Fibroblast of peridontal ligament (primary cell): Measurements from ENCODE around the gene HRH3.

Experiments used
- DNase-seq: peaks from one replicate; pipeline ENCODE4 v3.0.0-alpha.2; 2010; ENCODE audit errors: extremely low read depth

Gene HRH3

DNA sequence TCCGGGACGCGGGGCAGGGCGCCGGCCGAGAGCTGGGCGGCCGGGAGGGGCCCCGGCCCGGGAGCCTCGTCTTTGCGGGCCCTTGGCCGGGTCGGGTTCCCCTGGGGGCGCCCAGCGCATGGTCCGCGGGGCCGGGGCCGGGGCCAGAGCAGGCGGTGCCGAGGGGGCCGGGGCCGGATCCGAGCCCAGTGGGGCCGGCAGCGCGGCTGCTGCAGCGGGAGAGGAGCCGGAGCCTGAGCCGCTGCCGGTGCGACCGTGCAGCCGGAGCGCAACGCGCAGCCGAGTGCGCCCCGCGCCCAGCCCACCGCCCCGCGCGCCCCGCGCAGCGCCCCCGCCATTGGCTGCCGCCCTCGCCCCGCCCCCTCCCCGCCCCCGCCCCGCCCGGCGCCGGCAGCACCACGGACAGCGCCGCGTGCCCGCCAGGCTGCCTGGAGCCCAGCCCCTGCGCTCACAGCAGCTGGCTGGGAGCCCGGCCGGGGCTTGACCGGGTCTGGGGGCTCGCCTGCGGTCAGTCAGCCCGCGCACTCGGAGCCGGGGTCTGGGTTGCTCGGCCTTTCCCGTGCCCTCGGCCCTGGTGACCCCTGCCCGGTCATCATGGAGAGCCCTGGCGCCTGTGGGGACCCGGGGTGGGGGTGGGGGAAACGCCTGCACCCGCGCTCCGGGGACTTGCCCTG, at the start of gene HRH3:
HRH3 (minus strand) TSS at position 287 of the 674 bp plus-strand sequence. CDS start 308 bp downstream, outside the sequence.
- no peak for DNase-seq

DNA sequence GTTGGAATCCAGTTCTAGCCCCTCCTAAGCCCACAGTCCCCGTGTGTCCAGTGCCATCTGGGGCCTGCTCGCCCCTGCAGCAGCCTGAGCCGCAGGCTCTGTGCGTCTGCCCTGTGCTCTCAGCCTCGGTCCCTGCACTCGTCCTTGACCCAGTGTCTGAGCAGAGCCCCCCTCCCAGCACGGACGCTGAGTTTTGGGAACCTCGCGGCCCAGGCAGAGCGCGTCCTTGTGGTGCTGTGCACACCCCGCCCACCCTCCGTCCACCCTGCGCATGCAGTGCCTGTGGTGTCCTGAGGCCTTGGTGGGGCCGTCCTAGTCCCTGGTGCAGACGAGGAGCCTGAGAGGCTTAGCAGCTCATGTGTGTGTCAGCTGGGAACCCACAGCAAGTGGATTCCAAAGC, 49.8 kb upstream of the HRH3 start:
- DNase-seq: no peak

DNA sequence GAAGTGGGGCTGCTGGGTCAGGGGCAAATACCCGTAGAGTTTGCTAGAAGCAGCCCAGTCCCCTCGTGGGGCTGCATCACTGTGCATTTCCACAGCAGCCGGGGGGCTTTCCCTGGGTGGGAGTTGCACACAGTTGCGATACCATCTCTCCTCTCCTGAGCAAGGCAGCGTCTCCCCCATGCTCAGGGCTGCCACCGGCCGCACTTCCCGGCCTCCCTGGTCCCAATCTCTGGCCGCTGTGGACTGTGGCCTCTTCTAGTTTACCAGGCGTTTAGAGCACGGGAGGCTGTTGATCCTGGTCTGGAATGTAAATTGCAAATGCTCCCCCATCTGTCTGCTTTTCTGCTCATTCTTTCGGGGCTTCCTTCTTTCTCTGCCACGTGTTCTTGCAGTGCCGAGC, 49.3 kb upstream of the HRH3 start:
- no peak for DNase-seq

DNA sequence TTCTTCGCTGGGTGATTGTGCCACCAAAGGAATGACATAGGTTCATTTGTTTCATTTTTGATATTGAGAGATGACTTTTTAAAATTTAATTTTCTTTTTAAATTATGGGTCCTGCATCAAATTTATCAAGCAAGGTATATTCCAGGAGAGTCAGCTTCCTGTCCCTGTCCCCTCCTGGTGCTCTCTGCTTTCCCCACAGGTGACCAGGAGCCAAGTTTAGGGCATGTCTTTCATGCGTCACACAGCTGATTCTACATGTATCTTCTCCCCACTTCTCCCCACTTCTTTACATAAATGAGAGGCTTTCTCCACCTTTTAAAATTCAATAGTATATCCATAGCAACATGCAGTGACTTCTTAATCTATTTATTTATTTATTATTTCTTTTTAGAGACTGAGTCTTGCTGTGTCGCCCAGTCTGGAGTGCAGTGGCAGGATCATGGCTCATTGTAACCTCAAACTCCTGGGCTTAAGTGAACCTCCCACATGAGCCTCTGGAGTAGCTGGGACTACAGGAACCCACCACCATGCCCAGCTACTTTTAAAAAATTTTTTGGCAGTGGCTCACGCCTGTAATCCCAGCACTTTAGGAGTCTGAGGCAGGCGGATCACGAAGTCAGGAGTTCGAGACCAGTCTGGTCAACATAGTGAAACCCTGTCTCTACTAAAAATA, 48.3 kb upstream of the HRH3 start:
- DNase-seq: no peak

DNA sequence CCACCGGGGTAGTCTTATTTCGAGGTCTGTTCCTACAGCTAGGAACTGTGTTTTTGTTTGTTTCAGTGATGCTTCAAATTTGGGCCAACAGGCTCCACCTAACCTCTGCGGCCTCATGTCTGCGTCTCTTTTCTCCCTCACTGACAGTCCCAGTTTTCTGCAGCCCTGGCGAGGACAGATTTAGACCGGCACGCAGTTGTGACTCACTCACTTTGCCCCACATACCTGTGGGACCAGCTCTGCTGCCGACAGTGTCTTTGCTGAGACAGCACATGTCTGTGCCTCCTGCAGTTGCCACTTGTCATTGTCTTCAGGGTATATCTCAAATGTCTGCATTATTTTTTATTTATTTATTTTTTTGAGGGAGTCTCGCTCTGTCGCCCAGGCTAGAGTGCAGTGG, 47.5 kb upstream of the HRH3 start:
- no peak for DNase-seq

DNA sequence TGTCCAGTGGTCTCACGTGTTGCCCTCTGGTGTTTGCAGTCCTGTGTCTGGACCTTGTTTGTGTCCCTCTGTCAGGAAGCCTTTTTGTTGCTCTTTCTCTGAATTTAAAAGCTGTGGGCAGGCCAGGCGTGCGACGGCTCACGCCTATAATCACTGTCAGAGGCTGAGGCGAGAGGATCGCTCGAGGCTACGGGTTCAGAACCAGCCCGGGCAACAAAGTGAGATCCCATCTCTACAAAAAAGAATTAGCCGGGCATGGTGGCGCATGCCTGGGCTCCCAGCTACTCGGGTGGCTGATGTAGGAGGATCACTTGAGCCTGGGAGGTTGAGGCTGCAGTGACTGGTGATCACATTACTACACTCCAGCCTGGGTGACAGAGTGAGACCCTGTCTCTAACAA, 46.8 kb upstream of the HRH3 start:
- no peak for DNase-seq

DNA sequence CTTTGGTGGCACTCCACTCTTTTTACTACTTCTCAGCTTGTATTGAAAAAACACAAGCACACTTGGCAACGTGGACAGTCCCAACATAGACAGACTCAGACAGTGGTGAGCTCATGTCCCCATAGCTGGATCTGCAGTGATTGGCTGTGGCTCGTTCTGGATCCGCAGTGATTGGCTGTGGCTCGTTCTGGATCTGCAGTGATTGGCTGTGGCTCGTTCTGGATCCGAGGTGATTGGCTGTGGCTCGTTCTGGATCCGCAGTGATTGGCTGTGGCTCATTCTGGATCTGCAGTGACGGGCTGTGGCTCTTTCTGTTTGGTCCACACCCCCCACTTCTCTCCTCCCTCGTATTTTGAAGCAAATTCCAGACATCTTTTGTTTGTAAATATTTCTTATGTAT, 46.3 kb upstream of the HRH3 start:
- no peak for DNase-seq

DNA sequence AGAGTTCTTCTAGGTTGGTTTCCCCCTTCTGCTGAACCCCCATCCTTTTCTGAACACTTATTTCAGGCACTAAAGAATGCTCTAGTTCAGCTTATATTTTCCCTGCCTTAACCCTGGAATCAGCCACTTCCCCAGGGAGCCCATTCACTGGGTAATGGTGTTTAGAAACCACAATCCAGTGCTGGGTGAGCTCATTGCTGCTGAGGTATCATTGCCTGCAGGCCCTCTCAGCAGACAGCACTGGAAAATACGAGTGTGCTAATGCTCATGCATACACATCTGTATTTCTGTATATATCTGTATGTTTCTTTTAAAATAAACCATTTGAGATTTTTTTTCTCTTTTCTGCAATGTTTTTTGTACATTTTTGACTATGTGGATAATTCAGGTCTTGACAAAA, 45.3 kb upstream of the HRH3 start:
- DNase-seq: peak; percentile 3

DNA sequence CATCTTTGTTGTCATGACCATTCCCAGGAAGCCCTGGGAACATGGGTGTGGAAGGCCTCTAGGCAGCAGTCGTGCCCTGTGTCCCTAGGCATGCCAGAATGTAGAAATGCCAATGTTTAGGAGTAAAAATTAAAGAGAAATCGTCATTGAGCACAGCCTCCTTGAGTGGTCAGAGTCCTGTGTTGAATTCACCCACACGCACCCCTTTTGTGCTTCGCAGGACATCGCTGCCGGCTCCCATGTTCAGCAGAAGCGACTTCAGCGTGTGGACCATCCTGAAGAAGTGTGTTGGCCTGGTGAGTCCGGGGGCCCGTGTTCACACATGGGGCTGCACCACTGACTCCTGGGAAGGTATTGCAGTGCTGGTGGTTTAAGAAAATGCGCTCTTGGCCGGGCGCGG, 43.3 kb upstream of the HRH3 start:
- DNase-seq: no peak

DNA sequence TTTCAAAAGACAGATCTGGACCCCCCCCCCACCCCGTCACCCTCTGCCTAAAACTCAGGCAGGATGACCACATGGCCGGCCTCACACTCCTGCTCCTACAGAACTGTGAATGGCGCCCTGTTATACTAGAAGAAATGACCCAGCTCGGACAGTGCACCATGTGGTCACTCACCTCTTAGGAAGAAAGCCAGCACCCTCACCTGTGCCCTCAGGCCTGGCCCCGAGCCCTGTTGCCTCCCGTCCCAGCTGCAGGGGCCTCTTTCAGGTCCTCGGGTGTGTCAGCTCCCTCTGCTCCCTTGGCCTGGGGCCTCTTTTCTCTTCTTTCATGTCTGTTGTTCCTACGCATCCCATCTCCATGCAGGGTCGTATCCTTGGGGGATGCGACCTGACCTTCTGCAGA, 42.0 kb upstream of the HRH3 start:
- no peak for DNase-seq

DNA sequence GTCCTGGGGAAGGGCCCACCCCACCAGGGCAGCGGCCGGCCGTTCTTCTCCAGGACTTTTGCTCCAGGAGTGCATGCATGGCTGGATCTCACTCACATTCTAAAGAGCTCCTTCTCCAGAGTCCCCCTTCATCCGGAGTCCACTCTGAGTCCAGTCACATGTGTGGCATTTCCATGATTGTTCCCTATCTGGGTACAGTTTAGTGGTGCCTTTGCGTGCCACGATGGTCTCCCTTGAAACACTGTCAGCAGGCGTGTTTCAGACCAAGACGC, 39.2 kb upstream of the HRH3 start:
- DNase-seq: no peak

DNA sequence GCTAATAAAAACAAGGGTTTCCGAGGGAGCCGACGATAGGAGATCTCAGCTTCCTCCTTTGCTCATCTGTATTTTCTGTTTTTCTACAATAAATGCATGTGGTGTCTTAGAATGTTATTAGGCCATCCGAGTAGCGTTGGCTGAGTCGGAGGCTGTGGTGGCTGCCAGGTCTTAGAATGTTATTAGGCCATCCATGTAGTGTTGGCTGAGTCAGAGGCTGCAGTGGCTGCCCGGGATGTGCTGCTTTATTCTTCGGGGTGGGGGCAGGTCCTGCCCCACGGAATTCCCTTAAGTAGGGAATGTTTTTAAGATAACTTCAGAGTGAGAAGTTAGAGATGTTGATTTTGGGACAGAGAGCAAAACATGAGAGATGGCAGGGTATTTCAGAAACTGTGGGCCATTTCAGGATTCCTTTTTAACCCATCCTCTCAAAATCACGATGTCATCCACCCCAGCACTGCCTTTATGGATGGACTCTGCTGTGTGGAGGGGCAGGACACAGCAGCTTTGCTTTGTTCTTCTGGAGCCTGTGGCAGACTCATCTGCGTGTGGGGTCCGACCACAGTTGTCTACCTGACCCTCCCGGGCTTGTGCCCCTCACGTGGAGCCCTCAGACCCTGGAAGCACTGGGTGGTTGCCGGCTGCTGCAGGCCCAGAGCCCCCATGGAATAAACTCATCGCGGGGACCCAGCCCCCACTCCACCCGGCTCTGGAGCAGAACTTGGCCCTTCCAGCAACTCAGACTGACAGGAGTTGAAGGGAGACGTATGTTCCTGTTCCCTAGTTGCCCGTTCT, 38.6 kb upstream of the HRH3 start:
- DNase-seq: peak; percentile 71

DNA sequence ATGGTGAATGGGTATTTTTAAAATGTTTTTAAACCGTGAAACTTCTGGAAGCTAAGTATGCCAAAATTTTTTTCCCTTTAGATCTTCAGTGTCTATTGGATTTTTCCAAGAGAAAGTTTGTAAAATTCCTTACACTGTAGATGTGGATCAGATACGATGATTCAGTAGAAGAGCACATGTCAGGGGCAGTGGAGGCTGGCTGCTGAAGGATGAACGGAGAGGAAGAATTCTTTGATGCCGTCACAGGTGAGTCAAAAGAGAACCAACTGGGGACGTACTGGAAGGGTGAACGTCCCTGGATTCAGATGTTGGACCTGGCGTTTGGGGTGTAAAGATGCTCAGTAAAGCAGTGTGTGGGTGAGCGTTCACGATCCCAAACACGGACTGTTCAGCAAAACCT, 35.9 kb upstream of the HRH3 start:
- DNase-seq: no peak

DNA sequence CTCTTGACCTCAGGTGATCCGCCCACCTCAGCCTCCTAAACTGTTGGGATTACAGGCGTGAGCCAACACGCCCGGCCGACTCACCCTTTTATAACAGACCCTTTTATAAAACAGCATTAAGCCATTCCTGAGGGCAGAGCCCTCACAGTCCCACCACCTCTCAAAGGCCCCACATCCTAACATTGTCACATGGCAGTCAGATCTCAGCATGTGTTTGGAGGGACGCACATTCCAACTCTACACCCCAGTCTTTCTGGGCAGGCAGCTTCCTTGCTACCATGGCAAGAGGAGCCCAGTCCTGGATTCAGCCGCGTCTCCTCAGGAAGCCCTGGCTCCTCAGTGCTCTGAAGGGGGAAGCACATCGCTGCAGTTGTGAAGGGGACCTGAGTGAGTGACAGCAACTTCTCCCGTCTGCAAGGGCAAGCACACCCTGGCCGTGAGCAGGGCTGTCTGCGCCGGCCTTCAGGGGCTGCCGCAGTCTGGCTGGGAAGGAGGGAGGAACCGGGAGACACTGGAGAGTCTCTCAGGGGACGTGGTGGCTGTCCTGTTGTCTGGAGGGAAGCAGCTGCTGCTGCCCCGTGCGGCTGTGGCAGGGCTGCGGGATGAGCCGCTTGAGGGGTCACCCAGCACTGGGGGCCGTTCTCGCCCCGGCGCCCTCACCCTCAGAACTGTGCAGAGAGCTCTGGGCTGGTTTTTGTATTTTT, 34.1 kb upstream of the HRH3 start:
- DNase-seq: no peak

DNA sequence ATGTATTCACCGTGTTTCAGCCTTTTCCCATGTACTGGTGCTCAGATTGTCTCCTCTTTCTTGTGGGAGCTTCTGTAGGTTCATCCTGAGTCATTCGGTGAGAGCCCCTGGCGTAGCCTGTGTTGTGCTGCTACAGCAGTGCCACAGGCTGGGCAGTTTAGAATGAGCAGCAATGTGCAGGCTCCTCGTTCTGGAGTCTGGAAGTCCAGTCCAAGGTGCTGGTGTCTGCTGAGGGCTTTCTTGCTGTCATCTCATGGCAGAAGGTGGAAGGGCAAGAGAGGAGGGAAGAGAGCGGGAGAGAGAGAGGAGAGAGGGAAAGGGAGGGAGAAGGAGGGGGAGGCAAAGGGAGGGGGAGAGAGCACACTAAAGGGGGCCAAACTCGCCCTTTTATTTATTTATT, 33.3 kb upstream of the HRH3 start:
- no peak for DNase-seq

DNA sequence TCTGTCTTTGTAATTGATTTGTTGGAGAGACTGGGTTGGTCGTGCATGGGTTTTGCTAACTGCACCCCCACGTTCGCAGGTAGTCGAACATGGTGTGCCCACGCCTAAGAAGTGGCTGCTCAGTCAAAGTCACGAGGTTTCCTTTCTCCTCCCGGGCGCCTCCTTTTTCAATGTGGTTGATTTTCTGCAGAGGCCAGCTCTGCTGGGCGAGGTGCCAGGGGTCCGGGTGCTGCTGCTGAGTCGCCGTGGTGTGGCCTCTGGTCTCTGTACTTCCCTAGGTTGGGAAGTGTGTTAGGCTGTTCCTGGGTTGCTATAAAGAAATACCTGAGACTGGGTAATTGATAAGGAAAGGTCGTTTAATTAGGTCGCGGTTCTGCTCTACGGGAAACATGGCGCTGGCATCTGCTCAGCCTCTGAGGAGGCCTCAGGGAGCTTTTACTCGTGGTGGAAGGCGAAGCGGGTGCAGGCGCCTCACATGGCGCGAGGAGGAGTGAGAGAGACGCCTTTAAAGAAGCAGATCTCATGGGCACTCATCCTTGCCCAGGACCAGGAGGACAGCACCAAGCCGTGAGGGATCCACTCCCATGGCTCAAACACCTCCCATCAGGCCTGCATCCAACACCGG, 32.4 kb upstream of the HRH3 start:
- no peak for DNase-seq

DNA sequence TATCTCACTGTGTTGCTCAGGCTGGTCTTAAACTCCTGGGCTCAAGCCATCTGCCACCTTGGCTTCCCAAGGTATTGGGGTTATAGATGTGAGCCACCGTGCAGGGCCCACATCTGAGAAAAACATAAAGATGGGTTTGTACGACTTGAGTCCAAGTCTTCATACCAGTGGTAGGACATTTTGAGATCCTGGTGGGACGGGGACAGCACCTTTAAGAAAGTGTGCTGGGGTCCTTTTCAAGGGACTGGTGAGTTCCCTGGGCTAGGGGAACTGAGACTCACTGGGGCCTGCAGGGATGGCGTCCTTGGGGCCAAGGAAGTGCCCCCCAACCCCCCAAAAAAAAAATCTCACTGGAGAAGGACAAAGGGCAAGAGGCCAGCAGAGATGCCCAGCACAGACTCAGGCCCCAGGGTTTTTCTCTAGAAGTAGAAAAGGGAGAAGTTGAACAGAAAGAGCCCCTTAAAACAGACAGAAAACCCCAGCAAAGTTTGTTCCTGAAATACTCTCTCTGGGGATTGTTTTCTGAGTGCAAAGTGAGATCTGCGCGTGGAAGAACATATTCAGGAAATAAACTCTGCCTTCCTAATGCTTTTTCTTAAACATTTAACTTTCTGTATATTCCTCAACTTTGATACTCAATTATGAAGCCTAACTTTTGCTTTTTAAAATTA, 28.9 kb upstream of the HRH3 start:
- DNase-seq: no peak

DNA sequence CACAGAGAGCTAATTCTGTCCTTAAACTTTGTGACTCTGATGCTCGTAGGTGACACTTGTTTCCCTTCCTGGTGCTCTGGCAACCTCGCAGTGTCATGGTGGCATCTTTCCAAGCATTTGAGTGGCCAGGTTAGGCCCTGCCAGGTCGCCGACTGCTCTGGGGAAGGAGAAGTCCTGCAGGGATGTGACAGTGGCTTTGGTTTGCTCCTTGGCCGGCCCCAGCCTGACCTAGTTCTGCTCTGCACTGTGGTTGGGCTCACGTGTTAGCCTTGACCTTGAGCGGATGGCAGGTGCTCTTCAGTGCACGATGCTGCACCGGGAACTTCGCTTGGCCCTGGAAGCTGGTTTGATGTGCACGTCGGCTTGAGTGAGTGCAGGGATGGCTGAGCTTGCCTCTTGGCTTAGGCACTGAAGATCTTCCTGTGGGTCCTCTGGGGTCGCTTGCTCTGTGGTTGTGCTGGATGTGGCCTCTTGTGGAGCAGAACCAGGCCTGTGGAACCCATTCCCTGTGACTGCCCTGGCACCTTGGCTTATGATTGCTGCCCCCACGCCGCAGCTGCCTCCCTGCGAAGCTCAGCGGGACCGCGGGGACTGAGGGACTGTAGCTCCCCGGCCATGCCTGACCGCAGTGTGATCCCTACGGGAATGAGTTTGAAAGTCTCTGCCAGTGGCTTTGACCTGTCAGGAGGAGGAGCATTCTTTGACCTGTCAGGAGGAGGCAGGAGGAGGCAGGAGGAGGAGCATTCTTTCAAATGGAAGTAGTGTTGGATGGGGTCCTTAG, 27.0 kb upstream of the HRH3 start:
- no peak for DNase-seq

DNA sequence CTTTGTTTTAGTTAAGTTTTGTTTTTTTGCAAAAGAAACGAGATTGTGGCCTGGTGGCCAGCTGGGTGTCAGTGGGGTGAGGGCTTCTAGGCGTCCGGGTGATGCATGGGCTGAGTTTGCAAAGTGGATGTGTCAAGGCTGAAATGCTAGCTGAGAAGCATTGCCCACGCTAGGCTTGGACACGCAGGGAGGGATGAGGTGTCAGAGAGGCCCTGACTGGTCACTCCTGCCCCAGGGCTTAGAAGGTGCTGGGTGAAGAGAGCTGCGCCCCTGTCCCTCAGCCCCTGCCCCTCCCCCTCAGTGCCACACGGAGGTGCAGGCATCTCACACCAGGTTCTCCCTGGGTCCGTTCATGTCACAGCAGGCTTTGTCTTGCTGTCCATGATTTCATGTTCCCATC, 26.4 kb upstream of the HRH3 start:
- no peak for DNase-seq

DNA sequence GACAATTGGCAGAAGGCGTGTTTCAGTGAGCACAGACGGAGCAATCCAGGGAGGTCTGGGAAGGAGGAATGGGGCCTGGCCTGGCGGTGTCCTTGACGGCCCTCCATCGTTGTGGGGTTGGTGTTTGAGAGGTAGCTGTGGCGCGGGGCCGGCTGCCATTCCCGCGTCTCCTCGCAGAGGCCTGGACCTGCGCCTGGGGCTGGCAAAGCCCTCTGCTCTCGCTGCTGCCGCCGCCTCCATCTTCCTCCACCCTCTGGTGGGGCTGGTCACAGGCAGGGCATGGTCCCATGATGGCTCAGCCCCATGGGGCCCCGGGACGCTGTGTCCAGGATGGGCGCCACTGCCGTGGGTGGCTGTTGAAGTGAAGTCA, 25.8 kb upstream of the HRH3 start:
- no peak for DNase-seq

DNA sequence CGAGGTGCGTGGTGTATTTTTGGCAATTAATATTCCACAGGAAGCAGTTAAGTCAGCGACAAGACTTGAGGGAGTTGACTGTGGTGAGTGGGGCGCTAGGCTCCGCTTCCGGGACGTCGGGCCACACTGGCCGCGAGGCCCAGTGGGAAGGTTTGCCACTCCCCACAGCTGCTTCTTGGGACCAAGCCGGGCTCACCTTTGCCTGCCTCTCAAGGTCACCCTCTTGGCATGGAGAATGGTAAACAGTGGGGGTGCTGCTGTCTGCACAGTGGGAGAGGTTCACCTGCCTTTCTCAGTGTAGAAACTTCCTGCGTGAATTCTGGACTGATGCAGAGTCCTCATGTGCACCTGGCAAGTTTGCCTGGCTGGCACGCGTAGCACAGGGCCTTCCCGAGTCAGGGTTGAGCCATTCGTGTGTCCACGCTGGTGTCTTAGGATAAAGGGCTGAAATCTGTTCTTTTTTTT, 24.6 kb upstream of the HRH3 start:
- no peak for DNase-seq
